Measurements from ENCODE around the gene SFT2D3.

The SFT2D3 gene

DNA sequence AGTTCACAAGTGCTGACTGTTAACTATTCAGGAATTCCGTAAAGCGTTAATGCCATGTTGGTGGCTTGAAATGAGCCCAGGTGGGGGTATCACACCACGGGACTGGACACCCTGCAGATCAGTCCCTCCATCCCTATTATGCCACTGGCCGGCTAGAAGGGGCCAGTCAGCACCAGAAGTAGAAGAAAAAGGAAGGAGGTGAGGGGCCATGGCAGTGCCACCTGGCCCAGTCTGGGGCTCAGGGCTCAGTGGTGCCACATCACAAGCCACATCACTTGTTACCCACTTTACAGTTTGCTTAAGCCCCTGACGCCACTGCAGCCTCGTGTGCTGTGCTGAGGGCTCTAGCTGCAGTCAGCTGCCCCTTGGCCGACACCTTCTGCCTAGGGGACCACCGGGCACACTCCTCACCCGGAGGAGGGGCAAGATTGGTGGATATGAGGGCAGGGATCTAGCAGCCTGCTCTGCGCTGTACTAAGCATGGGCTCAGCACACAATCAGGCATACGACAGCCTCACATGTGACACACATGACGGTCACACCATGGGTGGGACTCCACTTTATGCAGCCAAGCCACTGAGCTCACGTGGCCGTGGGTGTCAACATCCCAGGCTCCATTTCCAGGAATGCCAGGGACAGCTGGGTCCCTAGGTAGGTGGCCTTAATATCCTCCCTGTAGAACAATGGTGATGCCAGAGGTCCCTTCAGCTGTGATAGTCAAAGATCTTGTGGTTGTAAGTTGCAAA, 29.6 kb upstream of the SFT2D3 start:
- TF ChIP-seq, protein P1, sequence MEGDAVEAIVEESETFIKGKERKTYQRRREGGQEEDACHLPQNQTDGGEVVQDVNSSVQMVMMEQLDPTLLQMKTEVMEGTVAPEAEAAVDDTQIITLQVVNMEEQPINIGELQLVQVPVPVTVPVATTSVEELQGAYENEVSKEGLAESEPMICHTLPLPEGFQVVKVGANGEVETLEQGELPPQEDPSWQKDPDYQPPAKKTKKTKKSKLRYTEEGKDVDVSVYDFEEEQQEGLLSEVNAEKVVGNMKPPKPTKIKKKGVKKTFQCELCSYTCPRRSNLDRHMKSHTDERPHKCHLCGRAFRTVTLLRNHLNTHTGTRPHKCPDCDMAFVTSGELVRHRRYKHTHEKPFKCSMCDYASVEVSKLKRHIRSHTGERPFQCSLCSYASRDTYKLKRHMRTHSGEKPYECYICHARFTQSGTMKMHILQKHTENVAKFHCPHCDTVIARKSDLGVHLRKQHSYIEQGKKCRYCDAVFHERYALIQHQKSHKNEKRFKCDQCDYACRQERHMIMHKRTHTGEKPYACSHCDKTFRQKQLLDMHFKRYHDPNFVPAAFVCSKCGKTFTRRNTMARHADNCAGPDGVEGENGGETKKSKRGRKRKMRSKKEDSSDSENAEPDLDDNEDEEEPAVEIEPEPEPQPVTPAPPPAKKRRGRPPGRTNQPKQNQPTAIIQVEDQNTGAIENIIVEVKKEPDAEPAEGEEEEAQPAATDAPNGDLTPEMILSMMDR (conservative IDR thresholded peaks at IDR 0.05; ENCODE audit: low read depth, low read length), result no peak
- no peak overlapping the region for H3K4me3 ChIP-seq (ENCODE audit: low read depth, low read length)
- no peak for DNase-seq (ENCODE audit: low read depth)

DNA sequence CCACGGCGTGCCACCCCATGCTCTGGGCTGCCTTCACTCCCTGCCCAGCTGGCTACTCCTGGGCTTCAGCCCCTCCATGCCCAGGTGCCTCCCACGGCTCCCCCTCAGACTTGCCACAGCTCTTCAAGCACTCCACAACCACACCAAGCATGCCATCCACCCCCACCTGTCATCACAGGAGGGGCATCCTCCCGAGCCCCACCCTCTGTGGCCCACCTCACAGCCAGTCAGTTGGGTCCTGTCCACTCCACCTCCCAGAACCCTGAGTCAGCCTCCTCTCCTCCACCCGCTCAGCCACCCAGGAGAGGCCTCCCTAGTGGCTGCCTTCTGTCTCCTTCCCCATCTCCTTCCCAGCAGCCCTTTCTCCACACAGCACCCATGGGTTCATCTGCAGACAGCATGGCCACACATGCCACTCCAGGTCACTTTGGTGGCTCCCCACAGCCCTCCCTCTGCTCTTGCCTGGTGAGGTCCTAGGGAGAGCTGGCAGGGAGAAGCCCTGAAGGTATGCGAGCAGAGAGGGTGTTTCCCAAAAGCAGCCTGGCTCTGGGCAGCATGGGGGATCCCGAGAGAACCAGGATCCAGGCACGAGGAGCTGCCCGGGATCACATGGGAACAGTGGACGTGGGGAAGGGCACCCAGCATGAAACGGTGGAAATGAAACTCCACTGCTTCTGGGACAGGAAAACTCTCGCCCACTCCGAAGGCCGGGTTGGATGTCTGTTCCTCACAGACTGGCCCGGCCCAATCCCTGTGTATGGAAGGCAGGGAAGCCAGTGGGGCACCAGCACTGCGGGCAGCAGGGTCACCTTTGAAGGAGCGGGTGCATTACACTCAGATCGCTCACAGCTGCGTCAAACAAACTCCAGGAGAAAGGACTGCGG, 28.7 kb upstream of the SFT2D3 start:
- TF ChIP-seq, protein P1 (conservative IDR thresholded peaks at IDR 0.05; ENCODE audit: low read depth, low read length), result no peak

DNA sequence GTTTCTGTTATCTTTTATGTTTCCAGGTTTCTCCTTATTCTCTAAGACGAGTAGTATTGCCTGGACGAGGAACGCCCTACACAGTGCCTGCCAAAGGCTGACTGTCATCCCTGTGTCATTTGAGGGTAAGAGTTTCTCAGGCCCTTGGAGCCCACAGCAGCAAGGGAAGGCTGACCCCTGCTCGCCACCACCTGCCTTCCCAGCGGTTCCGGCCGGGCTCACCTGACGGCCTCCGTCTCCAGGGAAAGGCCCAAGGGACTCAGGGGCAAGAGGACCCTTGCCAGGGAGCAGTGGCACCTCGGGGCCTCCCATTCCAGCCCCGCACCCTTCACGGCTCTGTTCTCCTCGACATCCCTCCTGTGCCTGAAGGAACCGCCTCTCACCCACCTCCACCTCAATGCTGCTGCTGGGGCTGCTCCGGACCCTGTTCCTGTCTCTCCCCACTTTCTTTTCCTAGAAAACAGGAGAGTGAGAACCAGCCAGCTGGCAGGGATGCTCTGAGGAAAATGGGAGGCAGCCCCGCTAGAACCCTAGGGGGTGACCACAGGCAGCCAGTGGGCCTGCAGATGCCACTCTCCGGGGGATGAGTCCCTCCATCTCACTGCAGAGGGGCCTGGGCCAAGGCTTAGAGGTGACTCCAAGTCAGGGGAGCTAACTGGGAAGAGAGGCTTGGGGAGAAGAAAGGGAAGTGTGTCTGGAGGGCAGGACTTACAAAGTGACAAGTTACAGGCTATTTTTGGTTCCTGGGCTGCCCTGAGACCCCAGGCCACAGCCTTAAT, 27.8 kb upstream of the SFT2D3 start:
- no peak for DNase-seq (ENCODE audit: low read depth)
- TF ChIP-seq, protein P1 (conservative IDR thresholded peaks at IDR 0.05; ENCODE audit: low read depth, low read length), result no peak
- H3K4me3 ChIP-seq (ENCODE audit: low read depth, low read length), result no peak overlapping the region

More for the DNA sequence above, 28.7 kb upstream of the SFT2D3 start:
- no peak overlapping the region for H3K4me3 ChIP-seq (ENCODE audit: low read depth, low read length)
- no peak for DNase-seq (ENCODE audit: low read depth)

DNA sequence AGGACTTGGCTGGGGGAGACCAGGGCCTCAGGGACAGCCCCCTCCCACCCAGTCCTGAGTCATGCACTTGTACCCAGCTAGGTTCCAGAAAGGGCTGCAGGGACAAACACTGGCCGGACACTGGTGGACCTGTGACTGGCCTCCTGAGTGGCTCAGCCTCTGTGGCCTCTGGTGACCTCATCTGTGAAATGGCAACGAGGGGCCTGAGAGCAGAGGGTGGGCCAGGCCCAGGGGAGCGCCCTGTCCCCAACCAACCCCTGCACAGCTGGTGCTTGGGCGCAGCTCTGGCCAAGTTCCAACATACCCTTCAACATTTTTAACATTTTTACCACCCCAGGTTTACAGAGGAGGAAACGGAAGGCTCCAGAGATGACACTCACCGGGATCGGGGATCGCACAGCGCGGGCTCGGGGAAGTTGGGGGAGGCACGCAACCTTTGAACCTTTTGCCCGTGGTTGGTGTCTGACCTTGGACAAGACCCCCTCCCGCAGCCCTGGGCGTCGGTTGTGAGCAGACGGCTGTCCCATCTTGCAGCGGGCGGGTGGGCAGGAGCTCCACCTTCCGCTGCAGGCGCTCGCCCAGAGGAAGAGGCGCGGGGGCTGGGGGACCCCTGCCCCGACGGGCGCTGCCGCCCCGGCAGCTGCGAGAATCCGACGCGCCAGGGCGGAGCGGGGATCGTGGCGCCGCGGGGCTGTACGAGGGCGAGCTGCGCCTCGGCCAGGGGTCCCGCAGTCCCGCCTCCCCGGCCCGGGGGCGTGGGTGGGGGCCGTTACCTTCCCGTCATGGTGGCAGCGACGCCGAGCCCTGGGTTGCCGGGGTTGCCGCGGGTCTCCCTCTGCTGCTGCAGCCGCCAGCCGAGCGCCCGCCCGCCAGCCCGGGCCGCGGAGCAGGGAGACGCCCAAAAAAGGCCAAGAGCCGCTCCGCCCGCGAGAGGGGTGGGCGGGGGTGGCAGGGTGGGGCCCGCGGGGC, 26.8 kb upstream of the SFT2D3 start:
- TF ChIP-seq, protein P1 (conservative IDR thresholded peaks at IDR 0.05; ENCODE audit: low read depth, low read length), result no peak
- no peak for DNase-seq (ENCODE audit: low read depth)
- H3K4me3 ChIP-seq (ENCODE audit: low read depth, low read length), result peak overlapping the region; percentile 43

DNA sequence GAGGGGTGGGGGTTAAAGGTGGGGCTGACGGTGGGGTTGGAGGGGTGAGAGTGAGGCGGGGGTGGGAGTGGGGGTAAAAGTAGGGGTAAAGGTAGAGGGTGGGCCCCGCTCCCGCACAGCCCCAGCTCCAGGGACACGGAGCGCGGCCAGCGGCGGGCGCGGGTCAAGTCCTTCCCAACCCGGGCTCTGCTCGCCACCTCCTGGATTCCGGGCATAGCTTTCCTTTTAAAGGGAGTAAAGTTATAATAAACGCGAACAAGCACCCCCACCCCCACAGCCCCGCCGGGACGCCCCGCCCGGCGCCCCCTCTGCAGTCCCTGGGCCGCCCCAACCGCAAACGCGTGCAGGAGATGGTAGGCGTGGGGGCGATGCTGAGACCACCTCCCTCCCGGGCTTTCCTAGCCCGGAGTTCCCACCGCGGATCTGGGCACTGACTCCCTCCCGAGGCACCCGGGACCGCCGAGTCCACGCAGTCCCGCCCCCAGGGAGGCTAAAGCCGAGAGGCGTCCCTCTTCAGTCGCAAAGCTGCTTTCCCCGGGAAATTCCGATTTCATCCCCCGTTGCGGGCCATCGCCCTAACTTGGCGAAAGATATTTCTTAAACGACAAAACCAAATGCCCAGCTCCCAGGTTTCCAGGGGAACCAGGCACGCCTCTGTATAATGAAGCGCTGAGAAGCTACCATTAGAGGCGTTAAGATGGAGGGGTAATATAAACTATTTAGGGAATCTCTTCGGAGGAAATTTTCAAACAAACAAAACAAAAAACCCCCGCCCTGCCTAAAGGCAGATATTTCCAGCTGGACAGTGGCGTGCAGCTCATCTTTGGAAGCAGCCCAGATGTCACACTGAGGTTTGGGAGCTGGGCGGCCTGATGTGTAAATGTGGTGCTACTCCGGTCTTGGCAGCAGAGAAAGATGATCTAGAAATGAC, 25.7 kb upstream of the SFT2D3 start, which contains the start of gene LIMS2:
Gene LIMS2 (minus strand): TSS at position 200 of the 931 bp plus-strand sequence. CDS start 506 bp downstream, outside the sequence.
- H3K4me3 ChIP-seq (ENCODE audit: low read depth, low read length), result peak within 1 kb of the TSS; percentile 51
- peak; percentile 20 for DNase-seq (ENCODE audit: low read depth)
- TF ChIP-seq, protein P1 (conservative IDR thresholded peaks at IDR 0.05; ENCODE audit: low read depth, low read length), result no peak

Measured in choroid plexus epithelial cell (primary cell).